Measurements from ENCODE around the gene TOR1A.

- TF ChIP-seq FOXA1 (IDR thresholded peaks at IDR 0.05), result no peak
- no peak for TF ChIP-seq TARDBP (IDR thresholded peaks at IDR 0.05)
- TF ChIP-seq CTBP1 (IDR thresholded peaks at IDR 0.05; ENCODE audit: borderline replicate concordance), result no peak
- TF ChIP-seq FOXM1 (IDR thresholded peaks at IDR 0.05; ENCODE audit: borderline replicate concordance), result no peak
- no peak for TF ChIP-seq SUZ12 (IDR thresholded peaks at IDR 0.05)
- no peak for TF ChIP-seq HDGF (IDR thresholded peaks at IDR 0.05; ENCODE audit: borderline replicate concordance)
- no peak for TF ChIP-seq FOXK2 (IDR thresholded peaks at IDR 0.05)
- no peak for TF ChIP-seq ZNF384 (IDR thresholded peaks at IDR 0.05)
Observed at GRCh38 chr9:129863059-129863690, 39.2 kb upstream of the TOR1A start.
